GM21515 (cell line): ENCODE measurements around the gene SSNA1.

Experiments
- ATAC-seq: cut with Tn5 transposase; IDR thresholded peaks from one replicate; pipeline ENCODE4 v1.9.1; 2021; ENCODE audit not compliant: unreplicated experiment

Gene SSNA1

GRCh38 chr9:137167277-137167746, 21.2 kb upstream of the SSNA1 start:
- ATAC-seq: no peak

- ATAC-seq: no peak
Measured at GRCh38 chr9:137167747-137168572, 20.5 kb upstream of the SSNA1 start.

DNA sequence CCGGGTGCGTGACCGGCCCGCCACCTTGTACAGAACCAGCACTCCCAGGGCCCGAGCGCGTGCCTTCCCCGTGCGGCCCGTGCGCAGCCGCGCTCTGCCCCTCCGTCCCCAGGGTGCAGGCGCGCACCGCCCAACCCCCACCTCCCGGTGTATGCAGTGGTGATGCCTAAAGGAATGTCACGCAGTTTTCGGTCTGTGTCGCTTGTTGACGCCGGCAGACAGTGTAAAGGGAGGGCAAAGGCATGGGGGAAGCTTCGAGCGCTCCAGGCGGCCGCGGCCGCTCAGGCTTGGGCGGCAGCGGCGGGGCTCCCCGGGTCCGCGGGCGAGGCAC, 19.9 kb upstream of the SSNA1 start:
- no peak for ATAC-seq

- ATAC-seq: no peak
Measured at GRCh38 chr9:137168904-137169856, 19.3 kb upstream of the SSNA1 start.

DNA sequence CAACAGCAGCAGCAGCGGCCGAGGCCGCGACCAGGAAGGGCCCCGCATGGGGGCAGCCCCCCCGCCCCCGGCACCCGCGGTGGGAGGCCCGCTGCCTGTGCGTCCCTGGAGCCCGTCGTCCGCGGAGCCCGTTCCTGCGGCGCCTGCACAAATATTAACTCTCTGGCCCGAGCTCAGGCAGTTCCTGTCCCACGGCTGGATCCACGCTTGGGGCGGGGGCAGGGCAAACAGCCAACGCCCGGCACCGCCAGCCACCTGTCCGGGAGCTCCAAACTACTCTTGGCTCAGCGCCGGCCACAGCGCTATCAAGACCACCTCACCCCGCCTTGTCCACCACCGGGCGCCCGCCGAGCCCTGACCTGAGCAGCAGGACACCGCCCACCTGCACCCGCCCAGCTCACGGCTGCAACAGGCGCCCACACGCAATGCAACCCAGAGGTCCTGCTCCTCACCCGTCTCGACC, 18.5 kb upstream of the SSNA1 start, which contains the start of gene LRRC26:
Gene LRRC26, minus strand, starts transcription at position 156 of the 463 bp plus-strand sequence. Its CDS starts 108 bp downstream, at position 48.
- no peak for ATAC-seq

DNA sequence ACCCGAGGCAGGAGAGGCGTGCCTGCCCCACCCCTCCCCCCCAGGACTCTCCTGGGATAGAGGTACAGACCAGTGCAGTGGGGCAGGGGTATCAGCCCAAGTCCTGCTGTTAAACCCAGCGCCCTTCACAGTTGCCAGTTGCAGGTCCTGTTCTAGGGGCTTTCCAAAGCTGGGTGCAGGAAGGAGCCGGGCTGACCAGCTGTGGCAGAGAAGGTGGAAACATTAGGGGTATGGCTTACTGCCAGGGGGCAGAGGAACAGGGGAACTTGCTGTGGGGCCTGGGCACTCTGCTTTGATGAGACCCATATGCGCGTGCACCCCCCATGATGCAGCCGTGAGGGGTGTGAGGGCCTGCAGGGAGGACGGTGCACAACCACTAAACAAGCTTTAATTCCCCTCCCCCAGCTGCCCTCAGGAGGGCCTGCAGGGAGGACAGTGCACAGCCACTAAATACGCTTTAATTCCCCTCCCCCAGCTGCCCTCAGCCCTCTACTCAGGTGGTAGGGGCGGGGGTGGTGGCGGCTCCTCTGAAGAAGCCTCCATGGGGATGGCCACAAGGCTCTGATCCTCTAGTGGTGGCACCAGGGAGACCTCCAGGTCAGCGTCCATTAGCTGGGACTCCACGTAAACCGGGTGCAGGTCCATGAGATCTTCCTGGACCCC, 17.9 kb upstream of the SSNA1 start:
- no peak for ATAC-seq

GRCh38 chr9:137171149-137171900, 17.2 kb upstream of the SSNA1 start:
- no peak for ATAC-seq

- ATAC-seq: no peak
Measured at GRCh38 chr9:137172901-137173795, 15.3 kb upstream of the SSNA1 start.

GRCh38 chr9:137173796-137174664, 14.4 kb upstream of the SSNA1 start:
- no peak for ATAC-seq

- no peak for ATAC-seq
Measured at GRCh38 chr9:137174722-137175293, 13.7 kb upstream of the SSNA1 start.

- no peak for ATAC-seq
Measured at GRCh38 chr9:137175345-137175961, 13.0 kb upstream of the SSNA1 start.

GRCh38 chr9:137176302-137177182, 11.9 kb upstream of the SSNA1 start:
- ATAC-seq: no peak

DNA sequence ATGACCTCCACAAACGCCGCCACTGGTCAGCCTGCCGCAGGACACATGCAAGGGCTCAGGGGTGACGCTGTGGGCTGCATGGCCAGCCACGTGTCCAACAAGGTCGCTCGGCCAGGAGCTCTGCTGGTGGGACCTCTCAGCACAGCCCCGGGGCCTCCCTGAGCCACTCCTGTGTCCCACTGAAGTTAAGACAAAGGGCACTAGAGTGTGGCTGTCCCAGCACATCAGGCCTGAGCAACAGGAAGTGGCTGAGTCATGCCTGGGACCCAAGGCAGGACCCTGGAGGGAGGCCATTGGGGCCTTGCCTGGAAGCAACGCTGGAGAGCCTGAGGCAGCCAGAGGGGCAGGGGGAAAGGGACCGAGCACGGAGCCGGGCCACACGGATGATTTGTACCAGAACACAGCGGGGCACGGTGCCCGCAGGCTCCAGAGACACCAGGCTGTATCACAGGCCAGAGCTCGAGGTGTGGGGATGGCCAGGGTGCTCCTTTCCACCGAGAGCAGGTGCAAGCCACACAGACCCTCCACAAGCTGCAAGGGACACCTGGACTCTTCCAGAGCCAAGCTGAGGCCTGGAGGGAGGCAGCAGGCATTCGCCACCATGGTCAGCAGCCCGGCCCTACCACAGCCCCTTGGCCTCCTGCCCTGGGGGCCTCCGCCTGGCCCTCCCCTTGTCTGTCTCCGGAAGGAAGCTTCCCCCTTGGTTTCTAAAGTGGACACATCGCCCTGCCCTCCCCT, 10.1 kb upstream of the SSNA1 start:
- ATAC-seq: no peak

DNA sequence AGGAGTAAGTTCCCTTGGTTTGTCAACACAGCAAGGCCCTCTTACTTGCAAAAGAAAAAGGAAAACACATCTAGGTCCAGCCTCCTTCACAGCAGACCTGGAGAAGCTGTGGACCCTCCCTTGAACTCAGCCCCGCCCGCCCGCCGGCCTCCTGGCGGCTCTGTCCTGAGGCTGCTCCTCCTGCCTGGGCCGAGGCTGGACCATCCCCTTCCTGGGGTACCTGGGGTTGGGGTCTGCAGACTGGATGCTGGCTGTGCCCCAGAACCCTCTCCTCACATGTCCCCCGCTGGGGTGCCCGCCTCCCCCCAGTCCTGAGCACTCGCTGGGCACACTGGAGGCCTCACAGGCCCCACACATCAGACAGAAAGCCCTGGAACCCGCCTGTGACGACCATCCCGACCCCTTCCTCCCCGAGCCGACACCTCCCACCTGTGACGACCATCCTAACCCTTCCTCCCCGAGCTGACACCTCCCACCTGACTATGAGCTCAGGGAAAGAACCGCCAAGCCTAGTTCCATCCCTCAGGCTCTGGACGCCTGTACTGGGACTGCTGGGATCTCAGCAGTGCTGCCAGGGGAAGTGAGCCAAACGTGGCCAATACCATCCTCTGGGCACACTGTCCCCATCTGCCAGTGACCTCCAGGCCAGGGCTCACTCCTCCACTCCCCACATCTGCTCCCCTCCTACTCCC, 9.4 kb upstream of the SSNA1 start:
- ATAC-seq: no peak

GRCh38 chr9:137179761-137180160, 8.7 kb upstream of the SSNA1 start:
- ATAC-seq: no peak
